ENCODE results near the gene FAN1.

- TF ChIP-seq ZNF707 (CRISPR knock-in tag; conservative IDR thresholded peaks at IDR 0.05) (no peak), CHD2 (IDR thresholded peaks at IDR 0.05; ENCODE audit: low read depth, low read length) (no peak), CEBPB (tag; IDR thresholded peaks at IDR 0.05) (no peak), ZNF239 (CRISPR knock-in tag; IDR thresholded peaks at IDR 0.05) (no peak), FOXP1 (CRISPR knock-in tag; IDR thresholded peaks at IDR 0.05) (no peak), PHTF2 (CRISPR knock-in tag; IDR thresholded peaks at IDR 0.05) (no peak), ZBTB43 (CRISPR knock-in tag; IDR thresholded peaks at IDR 0.05) (no peak), RFX5 (IDR thresholded peaks at IDR 0.05; ENCODE audit: low read depth, low read length) (no peak), POU5F1 (IDR thresholded peaks at IDR 0.05; ENCODE audit: borderline replicate concordance, low read depth, low read length, partially characterized antibody) (no peak), SREBF2 (CRISPR knock-in tag; IDR thresholded peaks at IDR 0.05) (no peak)
Observed at GRCh38 chr15:30889196-30889595, 14.5 kb upstream of the FAN1 start.
